ENCODE data around the gene RAVER1. TPM values are rescaled to one million over a fixed set of nuclear protein-coding genes. Genes with fewer than 3 reads are reported as not detected.

Gene RAVER1
- total and polyA plus RNA-seq, 9 of the 15 experiments (the other 6 are each of a cell fraction or from before 2014, with no cell fraction given): 0.06 to 113 (median 7.0) TPM

DNA sequence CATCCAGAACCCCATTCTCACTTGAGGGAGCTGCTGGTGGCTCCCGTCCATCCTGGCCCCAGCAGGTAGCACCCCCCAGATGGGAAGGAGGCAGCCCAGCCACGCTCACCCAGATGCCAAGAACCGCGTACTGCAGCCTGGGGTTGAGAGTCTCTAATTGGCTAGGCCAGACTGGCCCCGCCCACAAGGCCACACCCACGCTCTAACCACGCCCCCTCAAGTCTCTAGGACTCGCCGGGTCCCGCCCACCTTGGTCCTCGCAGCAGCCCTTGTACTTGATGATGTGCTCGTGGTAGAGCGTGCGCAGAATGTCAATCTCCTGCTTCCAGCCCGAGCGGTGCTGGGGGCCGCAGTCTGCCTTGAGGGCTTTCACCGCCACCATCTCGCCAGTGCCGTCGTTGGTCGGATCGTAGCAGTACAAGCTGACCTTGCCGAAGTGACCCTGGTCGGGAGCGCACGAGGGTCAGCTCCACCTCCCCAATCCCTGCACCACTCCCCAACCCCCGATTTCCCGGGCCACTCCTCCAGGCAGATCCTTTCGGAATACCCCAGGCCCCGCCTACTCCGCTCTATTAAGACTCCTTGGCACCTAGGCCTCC is 20.6 kb upstream of the RAVER1 start:
- Histone ChIP-seq H4K20me1 (replicated peaks; ENCODE audit: control insufficient read depth, insufficient read depth, low read length) (no peaks in the 10 kb centered on the region), H2AFZ (ENCODE audit: low read depth, low read length) (no peak overlapping the region), H3K4me3 (no peak overlapping the region), H3K9me3 (replicated peaks; ENCODE audit: control insufficient read depth, insufficient read depth, low read depth, low read length) (no peaks in the 10 kb centered on the region), H3K27ac (ENCODE audit: extremely low read depth, low read depth, low read length) (no peak overlapping the region), H3K79me2 (ENCODE audit: control insufficient read depth, insufficient read depth, low read length) (no peaks in the 10 kb centered on the region), H3K4me1 (replicated peaks in 1 of 2; ENCODE audit: control insufficient read depth in 2 of 2, insufficient read depth in 2 of 2, low read length in 2 of 2) (peaks cover 0 to 26% of the 10 kb centered on the region in 2 experiments; a peak in 2 of 5 replicates), H3K36me3 (ENCODE audit: control insufficient read depth, insufficient read depth, low read length) (peaks cover 67% of the 10 kb centered on the region; the same call in 2 of the 3 replicates), H3K27me3 (ENCODE audit: control insufficient read depth in 2 of 2, insufficient read depth in 2 of 2, low read length in 2 of 2) (no peaks in the 10 kb centered on the region), H3K9me1 (ENCODE audit: control insufficient read depth, insufficient read depth, low read length) (no peaks in the 10 kb centered on the region), H3K4me2 (ENCODE audit: insufficient read depth, low read length) (no peak overlapping the region), H3K9ac (ENCODE audit: insufficient read depth in 1 of 2, low read depth in 2 of 2, low read length in 2 of 2) (peak overlapping the region in 1 of 2 experiments; percentile 35; a peak in 1 of 4 replicates)
- peak; percentile 78 to 89 (median 84) for DNase-seq (ENCODE audit: extremely low read depth in 1 of 4, low spot score in 3 of 4)
- in situ Hi-C loops (cut with MboI): no loop called here
- intact Hi-C loops (cut with micrococcal nuclease): no loop called here
- POLR2A ChIA-PET: interaction anchor here (0.7 kb wide), 1 partner anchor 9 kb away, joined by 3 read pairs; no protein-coding TSS in a partner anchor
- peak; percentile 99 for ATAC-seq
- CTCF ChIA-PET (ENCODE audit: low intra/inter-chr PET ratio): no interaction called here
- WGBS (ENCODE audit: insufficient coverage, low coverage, missing lambda C conversion rate): 77% methylated on average over 28 of the region's 32 CpGs
- FAIRE-seq: peak; percentile 96
- no TSS peak for BruUV-seq (replicated peaks)
- peak; percentile 69 for TF ChIP-seq EGR1 (conservative IDR thresholded peaks at IDR 0.05)
- TF ChIP-seq, protein P1, sequence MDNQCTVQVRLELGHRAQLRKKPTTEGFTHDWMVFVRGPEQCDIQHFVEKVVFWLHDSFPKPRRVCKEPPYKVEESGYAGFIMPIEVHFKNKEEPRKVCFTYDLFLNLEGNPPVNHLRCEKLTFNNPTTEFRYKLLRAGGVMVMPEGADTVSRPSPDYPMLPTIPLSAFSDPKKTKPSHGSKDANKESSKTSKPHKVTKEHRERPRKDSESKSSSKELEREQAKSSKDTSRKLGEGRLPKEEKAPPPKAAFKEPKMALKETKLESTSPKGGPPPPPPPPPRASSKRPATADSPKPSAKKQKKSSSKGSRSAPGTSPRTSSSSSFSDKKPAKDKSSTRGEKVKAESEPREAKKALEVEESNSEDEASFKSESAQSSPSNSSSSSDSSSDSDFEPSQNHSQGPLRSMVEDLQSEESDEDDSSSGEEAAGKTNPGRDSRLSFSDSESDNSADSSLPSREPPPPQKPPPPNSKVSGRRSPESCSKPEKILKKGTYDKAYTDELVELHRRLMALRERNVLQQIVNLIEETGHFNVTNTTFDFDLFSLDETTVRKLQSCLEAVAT (IDR thresholded peaks at IDR 0.05): peak in 1 of 2 experiments; percentile 25; a peak in 1 of 4 replicates
- TF ChIP-seq PML (IDR thresholded peaks at IDR 0.05; ENCODE audit: low read length): no peak
- peak; percentile 79; the same call in 1 of the 2 replicates for TF ChIP-seq KLF13 (tag; IDR thresholded peaks at IDR 0.05; ENCODE audit: borderline replicate concordance, low read depth)
- no peak for TF ChIP-seq NR3C1 (CRISPR knock-in tag; IDR thresholded peaks at IDR 0.05)
- 0 out of 2 replicates have a peak, but pooled peaks have one; percentile 38 for TF ChIP-seq POLR2G (IDR thresholded peaks at IDR 0.05; ENCODE audit: low read depth, low read length)
- no peak for TF ChIP-seq XRCC3 (IDR thresholded peaks at IDR 0.05)
- no peak for TF ChIP-seq NEUROD1 (IDR thresholded peaks at IDR 0.05; ENCODE audit: borderline replicate concordance, low read depth, low read length, partially characterized antibody)
- TF ChIP-seq NRF1 (conservative IDR thresholded peaks at IDR 0.05 in 1 of 2, IDR thresholded peaks at IDR 0.05 in 1 of 2): peak; percentile 43 to 63; a peak in 3 of 4 replicates
- TF ChIP-seq, protein P2, sequence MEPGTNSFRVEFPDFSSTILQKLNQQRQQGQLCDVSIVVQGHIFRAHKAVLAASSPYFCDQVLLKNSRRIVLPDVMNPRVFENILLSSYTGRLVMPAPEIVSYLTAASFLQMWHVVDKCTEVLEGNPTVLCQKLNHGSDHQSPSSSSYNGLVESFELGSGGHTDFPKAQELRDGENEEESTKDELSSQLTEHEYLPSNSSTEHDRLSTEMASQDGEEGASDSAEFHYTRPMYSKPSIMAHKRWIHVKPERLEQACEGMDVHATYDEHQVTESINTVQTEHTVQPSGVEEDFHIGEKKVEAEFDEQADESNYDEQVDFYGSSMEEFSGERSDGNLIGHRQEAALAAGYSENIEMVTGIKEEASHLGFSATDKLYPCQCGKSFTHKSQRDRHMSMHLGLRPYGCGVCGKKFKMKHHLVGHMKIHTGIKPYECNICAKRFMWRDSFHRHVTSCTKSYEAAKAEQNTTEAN (CRISPR knock-in tag; IDR thresholded peaks at IDR 0.05): no peak
- 0 out of 2 replicates have a peak, but pooled peaks have one; percentile 32 for TF ChIP-seq FOXK1 (CRISPR knock-in tag; IDR thresholded peaks at IDR 0.05; ENCODE audit: borderline replicate concordance)
- TF ChIP-seq, protein P3, sequence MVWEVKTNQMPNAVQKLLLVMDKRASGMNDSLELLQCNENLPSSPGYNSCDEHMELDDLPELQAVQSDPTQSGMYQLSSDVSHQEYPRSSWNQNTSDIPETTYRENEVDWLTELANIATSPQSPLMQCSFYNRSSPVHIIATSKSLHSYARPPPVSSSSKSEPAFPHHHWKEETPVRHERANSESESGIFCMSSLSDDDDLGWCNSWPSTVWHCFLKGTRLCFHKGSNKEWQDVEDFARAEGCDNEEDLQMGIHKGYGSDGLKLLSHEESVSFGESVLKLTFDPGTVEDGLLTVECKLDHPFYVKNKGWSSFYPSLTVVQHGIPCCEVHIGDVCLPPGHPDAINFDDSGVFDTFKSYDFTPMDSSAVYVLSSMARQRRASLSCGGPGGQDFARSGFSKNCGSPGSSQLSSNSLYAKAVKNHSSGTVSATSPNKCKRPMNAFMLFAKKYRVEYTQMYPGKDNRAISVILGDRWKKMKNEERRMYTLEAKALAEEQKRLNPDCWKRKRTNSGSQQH (CRISPR knock-in tag; IDR thresholded peaks at IDR 0.05): 0 out of 2 replicates have a peak, but pooled peaks have one; percentile 13
- TF ChIP-seq, protein P4, sequence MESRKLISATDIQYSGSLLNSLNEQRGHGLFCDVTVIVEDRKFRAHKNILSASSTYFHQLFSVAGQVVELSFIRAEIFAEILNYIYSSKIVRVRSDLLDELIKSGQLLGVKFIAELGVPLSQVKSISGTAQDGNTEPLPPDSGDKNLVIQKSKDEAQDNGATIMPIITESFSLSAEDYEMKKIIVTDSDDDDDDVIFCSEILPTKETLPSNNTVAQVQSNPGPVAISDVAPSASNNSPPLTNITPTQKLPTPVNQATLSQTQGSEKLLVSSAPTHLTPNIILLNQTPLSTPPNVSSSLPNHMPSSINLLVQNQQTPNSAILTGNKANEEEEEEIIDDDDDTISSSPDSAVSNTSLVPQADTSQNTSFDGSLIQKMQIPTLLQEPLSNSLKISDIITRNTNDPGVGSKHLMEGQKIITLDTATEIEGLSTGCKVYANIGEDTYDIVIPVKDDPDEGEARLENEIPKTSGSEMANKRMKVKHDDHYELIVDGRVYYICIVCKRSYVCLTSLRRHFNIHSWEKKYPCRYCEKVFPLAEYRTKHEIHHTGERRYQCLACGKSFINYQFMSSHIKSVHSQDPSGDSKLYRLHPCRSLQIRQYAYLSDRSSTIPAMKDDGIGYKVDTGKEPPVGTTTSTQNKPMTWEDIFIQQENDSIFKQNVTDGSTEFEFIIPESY (CRISPR knock-in tag; IDR thresholded peaks at IDR 0.05): peak; percentile 74
- TF ChIP-seq FOXA3 (CRISPR knock-in tag; conservative IDR thresholded peaks at IDR 0.05 in 1 of 2, IDR thresholded peaks at IDR 0.05 in 1 of 2): 0 out of 4 replicates have a peak, but pooled peaks of 1 of the 2 experiments have one; percentile 23

All from K562 (cell line).